ENCODE measurements around the gene PRKAG2.

- no peak for TF ChIP-seq POLR2AphosphoS5 (IDR thresholded peaks at IDR 0.05; ENCODE audit: low read depth)
- TF ChIP-seq CTCF (conservative IDR thresholded peaks at IDR 0.05; ENCODE audit: low read depth in 2 of 2) = no peak
Measured at GRCh38 chr7:151781161-151781845, 95.6 kb downstream of the PRKAG2 start.
